Measurements from ENCODE around the gene DTNBP1. TPM values are rescaled to one million over a fixed set of nuclear protein-coding genes. Genes with fewer than 3 reads are reported as not detected.

The DTNBP1 gene
- total RNA-seq, 1 donor from 2014 or later, result 18.2 TPM

DNA sequence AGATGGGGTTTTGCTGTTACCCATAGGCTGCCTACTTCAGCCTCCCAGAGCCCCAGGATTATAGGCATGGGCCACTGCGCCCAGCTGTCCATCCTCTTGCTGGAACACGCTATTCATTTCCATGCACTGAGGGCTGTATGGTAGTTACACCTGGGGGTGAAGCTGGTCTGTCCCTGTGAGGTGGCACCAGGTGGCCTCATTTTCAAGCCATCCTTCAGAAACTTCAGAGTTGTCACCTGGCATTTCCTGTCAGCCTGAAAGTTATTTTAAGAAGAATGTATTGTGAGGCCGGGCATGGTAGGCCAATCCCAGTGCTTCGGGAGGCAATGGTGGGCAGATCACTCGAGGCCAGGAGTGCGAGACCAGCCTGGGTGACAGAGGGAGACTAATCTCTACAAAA is 147.6 kb downstream of the DTNBP1 start:
- Histone ChIP-seq H3K4me3 (no peak overlapping the region), H3K36me3 (peaks cover 0 to 51% of the 10 kb centered on the region in 2 donors), H3K9me3 (no peaks in the 10 kb centered on the region), H3K27ac (no peak overlapping the region), H3K4me1 (no peaks in the 10 kb centered on the region), H3K27me3 (no peaks in the 10 kb centered on the region)
- no peak for DNase-seq (ENCODE audit: extremely low spot score in 2 of 2)
- TF ChIP-seq POLR2AphosphoS5 (IDR thresholded peaks at IDR 0.05; ENCODE audit: insufficient read depth in 1 of 2, low read depth in 1 of 2) (no peak), POLR2A (IDR thresholded peaks at IDR 0.05) (no peak)
- TF ChIP-seq, protein P1, sequence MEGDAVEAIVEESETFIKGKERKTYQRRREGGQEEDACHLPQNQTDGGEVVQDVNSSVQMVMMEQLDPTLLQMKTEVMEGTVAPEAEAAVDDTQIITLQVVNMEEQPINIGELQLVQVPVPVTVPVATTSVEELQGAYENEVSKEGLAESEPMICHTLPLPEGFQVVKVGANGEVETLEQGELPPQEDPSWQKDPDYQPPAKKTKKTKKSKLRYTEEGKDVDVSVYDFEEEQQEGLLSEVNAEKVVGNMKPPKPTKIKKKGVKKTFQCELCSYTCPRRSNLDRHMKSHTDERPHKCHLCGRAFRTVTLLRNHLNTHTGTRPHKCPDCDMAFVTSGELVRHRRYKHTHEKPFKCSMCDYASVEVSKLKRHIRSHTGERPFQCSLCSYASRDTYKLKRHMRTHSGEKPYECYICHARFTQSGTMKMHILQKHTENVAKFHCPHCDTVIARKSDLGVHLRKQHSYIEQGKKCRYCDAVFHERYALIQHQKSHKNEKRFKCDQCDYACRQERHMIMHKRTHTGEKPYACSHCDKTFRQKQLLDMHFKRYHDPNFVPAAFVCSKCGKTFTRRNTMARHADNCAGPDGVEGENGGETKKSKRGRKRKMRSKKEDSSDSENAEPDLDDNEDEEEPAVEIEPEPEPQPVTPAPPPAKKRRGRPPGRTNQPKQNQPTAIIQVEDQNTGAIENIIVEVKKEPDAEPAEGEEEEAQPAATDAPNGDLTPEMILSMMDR (IDR thresholded peaks at IDR 0.05), result no peak
- intact Hi-C loops (cut with DNase I), result no loop called here

DNA sequence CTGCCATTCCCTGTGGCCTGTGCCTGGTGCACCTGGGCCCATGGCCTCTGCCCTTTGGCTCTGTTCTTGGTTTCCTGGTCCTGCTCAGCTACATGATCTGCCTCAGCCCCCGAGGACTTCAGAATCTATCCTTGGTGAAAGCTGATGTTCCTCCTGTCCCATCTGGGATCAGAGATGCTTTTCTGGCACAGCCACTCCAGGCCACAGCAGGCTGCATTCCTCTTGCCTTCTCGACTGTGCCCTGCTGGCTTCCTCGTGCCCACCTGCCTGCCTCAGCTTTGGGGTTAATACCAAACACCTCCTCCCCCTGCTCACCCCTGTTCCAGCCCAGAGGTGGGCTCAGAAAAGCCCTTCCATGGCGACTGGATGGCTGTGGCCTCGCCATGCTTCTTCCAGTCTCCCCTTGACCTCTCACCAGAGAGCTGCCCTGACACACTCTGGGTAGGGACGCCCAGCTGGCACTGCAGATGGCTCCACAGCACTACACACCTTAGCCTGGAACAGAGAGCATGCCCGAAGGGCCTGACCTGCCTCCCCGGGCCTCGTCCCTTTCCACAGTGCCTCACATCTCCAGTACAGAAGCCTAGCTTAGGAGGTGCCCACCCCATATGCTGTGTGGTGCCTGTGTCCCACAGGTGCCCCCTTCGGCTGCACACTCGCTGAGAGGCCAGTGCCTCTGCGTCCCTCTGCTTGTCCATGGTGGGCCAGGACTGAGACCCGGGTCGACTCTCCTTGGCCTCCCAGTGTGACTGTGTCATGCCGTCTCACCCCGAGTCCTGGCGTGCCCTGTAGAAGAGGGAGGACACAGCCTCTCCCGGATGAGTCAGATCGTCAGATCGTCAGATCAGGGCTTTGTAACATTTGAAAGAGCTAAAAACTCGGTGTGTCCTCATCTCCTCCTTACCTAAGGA is 148.8 kb downstream of the DTNBP1 start:
- intact Hi-C loops (cut with DNase I), result loop anchor here (2.0 kb wide), 1 partner anchor 1113 kb away; no protein-coding TSS in a partner anchor
- H3K36me3 ChIP-seq, result peaks cover 0 to 47% of the 10 kb centered on the region in 2 donors
- no peak overlapping the region for H3K27ac ChIP-seq

DNA sequence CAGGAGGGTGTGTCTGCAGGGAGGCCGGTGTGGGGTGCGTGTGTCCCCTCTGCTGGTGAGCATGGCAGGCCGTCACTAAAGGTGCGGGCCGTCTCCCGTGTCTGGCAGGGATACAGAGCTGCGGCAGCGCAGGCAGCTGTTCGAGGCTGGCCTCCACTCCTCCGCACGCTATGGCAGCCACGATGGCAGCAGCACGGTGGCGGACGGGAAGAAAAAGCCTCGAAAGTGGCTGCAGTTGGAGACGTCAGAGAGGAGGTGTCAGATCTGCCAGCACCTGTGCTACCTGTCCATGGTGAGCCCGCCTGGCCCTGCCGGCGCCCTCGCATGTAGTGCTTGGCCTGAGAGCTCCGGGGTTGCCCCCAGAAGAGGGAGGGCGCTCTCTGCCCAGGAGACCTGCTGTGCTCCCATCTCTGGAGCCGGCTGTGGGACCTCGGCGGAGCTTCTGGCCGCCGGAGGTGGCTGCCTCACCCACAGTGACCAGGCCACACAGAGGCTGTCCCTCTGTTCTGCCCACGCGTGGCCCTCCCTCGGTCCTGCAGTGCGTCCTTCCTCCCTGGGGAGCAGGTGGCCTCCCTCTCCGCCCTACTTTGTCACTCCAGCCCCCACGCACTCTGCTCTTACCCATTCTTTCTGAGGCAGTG is 149.6 kb downstream of the DTNBP1 start:
- Histone ChIP-seq H3K4me1 (no peaks in the 10 kb centered on the region), H3K4me3 (no peak overlapping the region), H3K36me3 (peaks cover 0 to 49% of the 10 kb centered on the region in 2 donors), H3K9me3 (no peaks in the 10 kb centered on the region), H3K27ac (no peak overlapping the region), H3K27me3 (no peaks in the 10 kb centered on the region)
- intact Hi-C loops (cut with DNase I), result loop anchor here (2.0 kb wide), 1 partner anchor 1112 kb away; no protein-coding TSS in a partner anchor
- no peak for DNase-seq (ENCODE audit: extremely low spot score in 2 of 2)
- TF ChIP-seq, protein P1 (IDR thresholded peaks at IDR 0.05), result no peak
- no peak for TF ChIP-seq POLR2AphosphoS5 (IDR thresholded peaks at IDR 0.05; ENCODE audit: insufficient read depth in 1 of 2, low read depth in 1 of 2)
- TF ChIP-seq POLR2A (IDR thresholded peaks at IDR 0.05), result no peak

More for the DNA sequence above, 148.8 kb downstream of the DTNBP1 start:
- H3K9me3 ChIP-seq, result no peaks in the 10 kb centered on the region
- no peak overlapping the region for H3K4me3 ChIP-seq
- TF ChIP-seq, protein P1 (IDR thresholded peaks at IDR 0.05), result no peak
- TF ChIP-seq POLR2AphosphoS5 (IDR thresholded peaks at IDR 0.05; ENCODE audit: insufficient read depth in 1 of 2, low read depth in 1 of 2), result no peak
- H3K4me1 ChIP-seq, result no peaks in the 10 kb centered on the region
- H3K27me3 ChIP-seq, result no peaks in the 10 kb centered on the region
- no peak for DNase-seq (ENCODE audit: extremely low spot score in 2 of 2)

DNA sequence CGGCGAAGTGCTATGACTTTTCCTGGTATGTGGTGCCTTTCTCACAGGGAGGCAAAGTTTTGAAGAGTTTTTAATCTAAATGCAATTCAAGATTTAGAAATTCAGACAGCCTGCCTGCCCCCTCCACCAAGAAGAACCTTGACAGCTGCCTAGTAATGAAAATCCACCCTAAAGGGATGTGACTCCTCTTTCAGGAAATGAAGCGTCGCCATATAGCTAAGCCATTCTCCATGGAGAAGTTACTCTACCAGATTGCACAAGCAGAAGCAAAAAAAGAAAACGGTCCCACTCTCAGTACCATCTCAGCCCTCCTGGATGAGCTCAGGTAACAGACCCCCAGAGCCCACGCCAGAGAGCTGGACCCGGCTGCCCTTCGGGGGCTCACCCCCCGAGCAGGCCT is 150.1 kb downstream of the DTNBP1 start:
- H3K4me1 ChIP-seq, result no peaks in the 10 kb centered on the region
- H3K4me3 ChIP-seq, result no peak overlapping the region
- intact Hi-C loops (cut with DNase I), result loop anchor here (2.0 kb wide), 1 partner anchor 1112 kb away; no protein-coding TSS in a partner anchor
- no peak overlapping the region for H3K27ac ChIP-seq
- no peak for TF ChIP-seq POLR2A (IDR thresholded peaks at IDR 0.05)
- H3K36me3 ChIP-seq, result peaks cover 0 to 49% of the 10 kb centered on the region in 2 donors
- DNase-seq (ENCODE audit: extremely low spot score in 2 of 2), result no peak
- no peaks in the 10 kb centered on the region for H3K27me3 ChIP-seq
- H3K9me3 ChIP-seq, result no peaks in the 10 kb centered on the region

DNA sequence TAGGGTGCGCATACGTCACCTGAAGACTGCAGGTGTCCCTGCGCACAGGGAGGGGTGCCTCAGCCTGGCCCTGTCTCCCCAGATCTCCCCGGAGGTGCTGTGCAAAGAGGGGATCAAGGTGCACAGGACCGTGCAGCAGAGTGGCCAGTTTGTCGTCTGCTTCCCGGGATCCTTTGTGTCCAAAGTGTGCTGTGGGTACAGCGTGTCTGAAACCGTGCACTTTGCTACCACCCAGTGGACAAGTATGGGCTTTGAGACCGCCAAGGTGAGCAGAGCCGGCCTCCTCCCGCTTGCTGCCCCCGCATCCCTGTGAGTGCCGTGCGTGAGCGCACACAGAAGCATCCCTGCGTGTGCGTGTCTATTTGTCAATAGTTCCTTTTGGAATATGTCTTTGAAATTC is 150.7 kb downstream of the DTNBP1 start:
- H3K4me3 ChIP-seq, result no peak overlapping the region
- H3K27me3 ChIP-seq, result no peaks in the 10 kb centered on the region
- no peak for DNase-seq (ENCODE audit: extremely low spot score in 2 of 2)
- intact Hi-C loops (cut with DNase I), result loop anchor here (2.0 kb wide), 1 partner anchor 1111 kb away; no protein-coding TSS in a partner anchor
- H3K27ac ChIP-seq, result no peak overlapping the region
- H3K36me3 ChIP-seq, result peaks cover 0 to 44% of the 10 kb centered on the region in 2 donors
- H3K9me3 ChIP-seq, result no peaks in the 10 kb centered on the region
- TF ChIP-seq, protein P1 (IDR thresholded peaks at IDR 0.05), result no peak
- TF ChIP-seq POLR2A (IDR thresholded peaks at IDR 0.05) (no peak), POLR2AphosphoS5 (IDR thresholded peaks at IDR 0.05; ENCODE audit: insufficient read depth in 1 of 2, low read depth in 1 of 2) (no peak)
- no peaks in the 10 kb centered on the region for H3K4me1 ChIP-seq

Measured in vagina (tissue), 2 donors.